BJ (cell line): ENCODE measurements around the gene GRIN1. TPM values are rescaled to one million over a fixed set of nuclear protein-coding genes. Genes with fewer than 3 reads are reported as not detected.

Experiments
- CTCF ChIA-PET: fragments of 350-600 bp; formaldehyde crosslinking; extraction: SDS; loops from one replicate; lab custom pipeline; 2021; ENCODE audit warnings: antibody characterized with exemption, inconsistent platforms; lab: Yijun Ruan, JAX
- POLR2A ChIA-PET: fragments of 300-600 bp; sonication (Branson Sonifier 250); formaldehyde crosslinking; extraction: SDS; loops from one replicate; lab custom pipeline; 2021; ENCODE audit warnings: antibody characterized with exemption; lab: Charles Lee
- DNase-seq: peaks from one replicate; pipeline ENCODE4 v3.0.0-alpha.2; 2011; ENCODE audit warnings: low read depth
- H3K27me3 ChIP-seq: 2 replicates; pipeline ENCODE4 v1.6.0; 2011; ENCODE audit warnings: low read length; ENCODE audit not compliant: control insufficient read depth, insufficient read depth
- H3K36me3 ChIP-seq: 2 replicates; pipeline ENCODE4 v1.5.1; 2011; ENCODE audit warnings: low read length; ENCODE audit not compliant: control insufficient read depth, insufficient read depth
- H3K4me3 ChIP-seq: 2 replicates; pipeline ENCODE4 v1.5.1; 2011; ENCODE audit warnings: low read depth, mild to moderate bottlenecking, control low read depth, low read length
- polyA plus RNA-seq: library from polyadenylated mRNA; depleted of rRNA; stranded (reverse); fragments of >200 nt; gene quantifications from 2 replicates; pipeline ENCODE4 v1.2.3, GENCODE V29; 2011
- TF ChIP-seq, protein P1 (sequence below): IDR thresholded peaks from 2 replicates; pipeline ENCODE4 v1.5.1; 2011; ENCODE audit warnings: low read depth, mild to moderate bottlenecking, control low read depth, inconsistent platforms, low read length, moderate library complexity; ENCODE audit not compliant: insufficient read depth

GRIN1 gene
- polyA plus RNA-seq, 1 experiment = 0.10 TPM

DNA sequence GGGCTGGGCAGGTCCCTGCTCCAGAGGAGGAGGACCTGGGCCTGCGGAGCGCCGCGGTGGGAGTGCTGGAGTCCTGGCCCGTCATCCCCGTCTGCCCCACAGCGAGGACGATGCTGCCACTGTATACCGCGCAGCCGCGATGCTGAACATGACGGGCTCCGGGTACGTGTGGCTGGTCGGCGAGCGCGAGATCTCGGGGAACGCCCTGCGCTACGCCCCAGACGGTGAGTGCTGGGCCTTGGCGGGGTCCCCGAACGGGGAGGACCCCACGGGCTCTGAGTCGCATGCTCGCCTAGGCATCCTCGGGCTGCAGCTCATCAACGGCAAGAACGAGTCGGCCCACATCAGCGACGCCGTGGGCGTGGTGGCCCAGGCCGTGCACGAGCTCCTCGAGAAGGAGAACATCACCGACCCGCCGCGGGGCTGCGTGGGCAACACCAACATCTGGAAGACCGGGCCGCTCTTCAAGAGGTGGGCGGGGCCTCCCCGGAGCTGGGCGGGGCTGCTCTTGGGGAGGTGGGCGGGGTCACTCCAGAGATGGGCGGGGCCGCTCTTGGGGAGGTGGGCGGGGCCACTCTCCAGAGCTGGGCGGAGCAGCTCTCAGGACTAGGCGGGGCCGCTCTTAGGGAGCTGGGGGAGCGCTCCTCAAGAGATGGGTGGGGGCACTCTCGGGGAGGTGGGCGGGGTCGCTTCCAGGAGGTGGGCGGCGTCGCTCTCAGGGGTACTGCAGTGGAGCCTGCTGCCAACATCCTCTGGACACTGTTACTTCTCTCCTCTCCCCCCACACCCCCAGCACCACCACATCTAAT lies 17.8 kb downstream of the GRIN1 start:
- TF ChIP-seq, protein P1, sequence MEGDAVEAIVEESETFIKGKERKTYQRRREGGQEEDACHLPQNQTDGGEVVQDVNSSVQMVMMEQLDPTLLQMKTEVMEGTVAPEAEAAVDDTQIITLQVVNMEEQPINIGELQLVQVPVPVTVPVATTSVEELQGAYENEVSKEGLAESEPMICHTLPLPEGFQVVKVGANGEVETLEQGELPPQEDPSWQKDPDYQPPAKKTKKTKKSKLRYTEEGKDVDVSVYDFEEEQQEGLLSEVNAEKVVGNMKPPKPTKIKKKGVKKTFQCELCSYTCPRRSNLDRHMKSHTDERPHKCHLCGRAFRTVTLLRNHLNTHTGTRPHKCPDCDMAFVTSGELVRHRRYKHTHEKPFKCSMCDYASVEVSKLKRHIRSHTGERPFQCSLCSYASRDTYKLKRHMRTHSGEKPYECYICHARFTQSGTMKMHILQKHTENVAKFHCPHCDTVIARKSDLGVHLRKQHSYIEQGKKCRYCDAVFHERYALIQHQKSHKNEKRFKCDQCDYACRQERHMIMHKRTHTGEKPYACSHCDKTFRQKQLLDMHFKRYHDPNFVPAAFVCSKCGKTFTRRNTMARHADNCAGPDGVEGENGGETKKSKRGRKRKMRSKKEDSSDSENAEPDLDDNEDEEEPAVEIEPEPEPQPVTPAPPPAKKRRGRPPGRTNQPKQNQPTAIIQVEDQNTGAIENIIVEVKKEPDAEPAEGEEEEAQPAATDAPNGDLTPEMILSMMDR = no peak
- H3K27me3 ChIP-seq = peaks cover 17% of the 10 kb centered on the region
- H3K36me3 ChIP-seq = no peaks in the 10 kb centered on the region
- ChIA-PET CTCF (interaction anchor here (0.9 to 1.2 kb wide), 2 partner anchors 17 to 20 kb away, joined by 3 read pairs; partner anchors contain the start of gene GRIN1), POLR2A (no interaction called here)
- no peak for DNase-seq
- H3K4me3 ChIP-seq = peak overlapping the region; percentile 37

DNA sequence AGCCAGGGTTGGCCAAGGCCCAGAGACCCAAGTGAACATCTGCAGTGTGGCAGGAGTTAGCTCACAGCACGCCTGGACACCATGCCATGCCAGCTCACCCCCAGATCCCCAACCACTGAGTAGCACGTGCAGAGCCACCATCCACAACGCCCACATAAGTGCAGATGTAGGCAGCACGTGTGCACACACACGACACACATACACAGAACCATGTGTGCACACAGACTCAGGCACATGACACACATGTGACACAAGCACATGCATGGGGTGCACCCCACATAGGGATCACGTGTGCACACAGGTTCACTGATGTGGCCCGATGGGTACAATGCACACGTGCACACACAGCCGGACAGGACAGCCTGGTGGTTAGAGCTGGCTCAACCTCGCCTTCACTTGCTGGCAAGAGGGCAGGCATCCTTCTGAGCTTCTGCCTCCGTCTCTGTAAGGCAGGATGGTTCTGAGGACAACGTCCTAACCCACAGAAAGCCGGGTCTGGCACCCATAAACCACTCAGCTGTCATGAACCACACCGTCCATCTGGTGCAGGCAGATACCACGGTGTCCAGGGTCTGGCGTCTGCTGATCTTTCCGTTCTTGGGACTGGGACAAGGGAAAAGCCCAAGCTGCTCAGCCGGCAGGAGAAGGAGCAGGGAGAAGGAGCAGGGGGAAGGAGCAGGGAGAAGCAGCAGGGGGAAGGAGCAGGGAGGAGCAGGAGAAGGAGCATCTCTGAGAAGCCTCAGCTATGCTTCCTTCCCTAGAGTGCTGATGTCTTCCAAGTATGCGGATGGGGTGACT lies 18.9 kb downstream of the GRIN1 start:
- Histone ChIP-seq H3K27me3 (peaks cover 21% of the 10 kb centered on the region), H3K36me3 (no peaks in the 10 kb centered on the region), H3K4me3 (no peak overlapping the region)
- CTCF ChIA-PET = interaction anchor here (0.9 to 1.2 kb wide), 3 partner anchors 19 to 69 kb away, joined by 3 to 5 read pairs (median 3); partner anchors contain the start of genes GRIN1 and RNF224
- POLR2A ChIA-PET = no interaction called here
- TF ChIP-seq, protein P1 = no peak
- DNase-seq = no peak

DNA sequence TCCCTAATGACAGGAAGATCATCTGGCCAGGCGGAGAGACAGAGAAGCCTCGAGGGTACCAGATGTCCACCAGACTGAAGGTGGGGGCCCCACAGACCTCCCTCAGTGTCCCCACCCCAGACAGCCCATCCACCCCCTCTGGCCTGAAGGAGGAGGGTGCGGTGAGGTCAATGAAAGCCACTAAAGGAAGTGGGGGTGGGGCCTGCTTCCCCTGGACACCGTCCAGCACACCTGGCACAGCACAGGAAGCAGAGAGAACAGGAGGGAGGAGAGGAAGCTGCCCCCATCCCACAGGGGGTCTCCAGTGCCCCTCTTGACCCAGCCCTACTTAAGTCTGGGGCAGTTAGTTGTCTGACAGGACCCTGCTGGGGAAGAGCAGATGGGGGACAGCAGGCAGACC lies 19.7 kb downstream of the GRIN1 start:
- no peak for DNase-seq
- ChIA-PET CTCF (interaction anchor here (1.2 kb wide), 1 partner anchor 68 kb away, joined by 5 read pairs; the partner anchor contains the start of gene RNF224), POLR2A (no interaction called here)
- H3K27me3 ChIP-seq = peaks cover 21% of the 10 kb centered on the region
- H3K4me3 ChIP-seq = no peak overlapping the region
- TF ChIP-seq, protein P1 = no peak
- no peaks in the 10 kb centered on the region for H3K36me3 ChIP-seq

DNA sequence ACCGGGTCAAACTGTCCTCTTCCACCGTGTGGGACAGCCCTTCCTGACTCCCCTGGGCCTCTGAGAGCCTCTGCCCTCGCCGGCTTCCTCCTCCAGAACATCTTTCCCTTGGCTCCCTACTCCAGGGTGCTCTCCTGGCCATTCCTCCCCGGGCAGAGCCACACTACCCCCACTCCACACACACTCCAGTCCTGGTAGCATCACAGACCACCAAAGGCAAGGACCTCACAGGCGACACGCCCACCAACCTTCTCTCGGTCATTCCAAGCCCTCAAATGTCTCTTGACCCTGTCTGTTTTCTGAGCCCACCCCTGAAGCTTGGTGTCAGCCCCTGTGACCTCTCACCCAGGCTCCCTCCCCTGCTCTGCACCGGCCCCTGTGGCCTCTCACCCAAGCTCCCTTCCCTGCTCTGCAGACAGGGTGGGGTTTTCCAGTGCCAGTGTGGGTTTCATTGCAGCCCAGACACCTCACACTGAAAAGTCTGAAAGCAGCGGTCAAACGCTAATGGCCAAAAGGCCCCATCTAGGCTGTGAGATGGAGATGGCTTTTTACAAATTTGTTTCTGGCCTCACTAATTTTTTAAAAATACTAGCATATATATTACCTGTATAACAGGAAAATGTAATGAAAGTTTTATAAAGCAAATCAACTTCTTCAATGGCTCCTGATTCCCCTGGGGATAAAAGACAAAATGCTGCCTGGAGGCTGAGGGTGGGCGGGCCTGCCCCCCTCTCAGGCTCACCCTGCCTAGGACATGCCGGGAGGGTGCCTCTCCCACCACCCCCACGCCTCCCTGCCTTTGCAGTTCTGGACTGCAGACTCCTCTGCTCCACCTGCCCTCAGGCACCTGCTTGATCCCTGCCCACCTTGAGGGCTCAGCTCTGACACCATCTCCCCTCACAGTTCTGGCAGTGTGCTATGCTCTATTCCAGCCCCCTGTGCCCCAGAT lies 20.4 kb downstream of the GRIN1 start:
- H3K27me3 ChIP-seq = peaks cover 22% of the 10 kb centered on the region
- ChIA-PET POLR2A (no interaction called here), CTCF (no interaction called here)

More for the DNA sequence above, 20.4 kb downstream of the GRIN1 start:
- TF ChIP-seq, protein P1 = no peak
- DNase-seq = no peak
- Histone ChIP-seq H3K36me3 (no peaks in the 10 kb centered on the region), H3K4me3 (no peak overlapping the region)
